ENCODE data around the gene TRIM71. TPM values are rescaled to one million over a fixed set of nuclear protein-coding genes. Genes with fewer than 3 reads are reported as not detected.
"Not testable (repeated sequence)": the region's sequence is repeated elsewhere in the genome, so short reads cannot be mapped to it uniquely, and the experiment has no call there.

Gene TRIM71
- total RNA-seq, 2 donors from 2014 or later, result not detected

DNA sequence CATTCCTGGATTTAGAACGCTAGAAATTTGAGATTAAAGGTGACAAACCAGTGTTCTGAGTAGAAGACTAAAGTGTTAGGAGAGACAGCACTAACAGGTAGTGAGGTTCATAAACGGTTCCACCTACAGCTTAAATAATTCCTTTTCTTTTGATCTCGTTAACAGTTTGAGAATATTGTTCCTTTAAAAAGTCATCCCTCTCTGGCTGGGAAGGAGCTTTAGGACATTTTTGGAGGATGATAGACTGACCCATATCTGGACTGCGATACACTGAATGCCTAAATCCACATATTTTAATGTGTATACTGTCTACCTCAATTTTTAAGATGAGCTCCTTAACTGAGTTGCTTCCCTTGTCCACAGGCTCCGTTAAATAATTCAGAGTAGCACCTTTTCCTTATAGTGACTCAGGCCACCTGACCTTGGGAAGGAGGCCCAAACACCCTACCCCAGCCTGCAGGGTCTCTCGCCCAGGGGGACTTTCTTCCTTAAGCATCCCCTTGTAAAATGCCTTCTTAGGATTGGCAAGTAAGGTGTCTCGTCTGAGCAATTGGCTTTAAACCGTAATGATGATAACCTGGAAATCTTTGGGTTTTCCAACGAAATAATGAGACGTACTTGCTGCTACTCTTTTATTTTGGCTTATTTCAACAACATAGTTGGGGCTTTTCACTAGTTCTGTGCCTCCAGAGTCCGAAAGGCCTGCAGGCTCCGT, 3.3 kb downstream of the TRIM71 start:
- H3K36me3 ChIP-seq, result no peaks in the 10 kb centered on the region
- TF ChIP-seq, protein P1, sequence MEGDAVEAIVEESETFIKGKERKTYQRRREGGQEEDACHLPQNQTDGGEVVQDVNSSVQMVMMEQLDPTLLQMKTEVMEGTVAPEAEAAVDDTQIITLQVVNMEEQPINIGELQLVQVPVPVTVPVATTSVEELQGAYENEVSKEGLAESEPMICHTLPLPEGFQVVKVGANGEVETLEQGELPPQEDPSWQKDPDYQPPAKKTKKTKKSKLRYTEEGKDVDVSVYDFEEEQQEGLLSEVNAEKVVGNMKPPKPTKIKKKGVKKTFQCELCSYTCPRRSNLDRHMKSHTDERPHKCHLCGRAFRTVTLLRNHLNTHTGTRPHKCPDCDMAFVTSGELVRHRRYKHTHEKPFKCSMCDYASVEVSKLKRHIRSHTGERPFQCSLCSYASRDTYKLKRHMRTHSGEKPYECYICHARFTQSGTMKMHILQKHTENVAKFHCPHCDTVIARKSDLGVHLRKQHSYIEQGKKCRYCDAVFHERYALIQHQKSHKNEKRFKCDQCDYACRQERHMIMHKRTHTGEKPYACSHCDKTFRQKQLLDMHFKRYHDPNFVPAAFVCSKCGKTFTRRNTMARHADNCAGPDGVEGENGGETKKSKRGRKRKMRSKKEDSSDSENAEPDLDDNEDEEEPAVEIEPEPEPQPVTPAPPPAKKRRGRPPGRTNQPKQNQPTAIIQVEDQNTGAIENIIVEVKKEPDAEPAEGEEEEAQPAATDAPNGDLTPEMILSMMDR (IDR thresholded peaks at IDR 0.05), result no peak

DNA sequence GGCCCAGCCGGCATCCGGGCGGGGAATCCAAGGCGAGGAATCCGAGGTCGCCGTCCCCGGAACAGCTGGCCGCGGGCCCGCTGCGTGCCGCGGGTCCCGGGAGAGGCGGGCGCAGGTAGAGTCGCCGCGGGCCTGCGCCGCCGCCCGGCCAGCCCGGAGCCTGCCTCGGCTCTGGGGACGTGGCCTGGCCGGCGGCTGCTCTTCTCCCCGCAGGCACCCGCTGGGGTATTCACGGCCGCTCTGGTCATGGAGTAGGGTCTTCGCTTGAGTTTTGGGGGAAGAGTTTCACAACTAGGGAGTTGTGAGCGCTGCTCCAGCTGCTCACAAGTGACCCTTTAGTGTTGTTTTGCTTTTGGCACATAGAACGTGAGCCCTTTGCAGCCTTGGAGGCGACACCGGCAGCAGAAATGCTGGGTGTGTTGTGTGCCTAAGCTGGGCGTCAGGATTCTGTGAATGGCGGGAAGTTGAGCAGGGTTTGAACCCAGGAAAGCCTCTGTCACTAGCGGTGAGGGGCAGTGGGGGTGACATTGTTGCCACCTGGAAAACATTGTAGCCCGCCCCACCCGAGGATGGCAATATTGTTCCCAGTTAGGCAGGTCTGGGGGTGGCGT, 4.0 kb downstream of the TRIM71 start:
- TF ChIP-seq, protein P1 (IDR thresholded peaks at IDR 0.05), result no peak
- Histone ChIP-seq H3K36me3 (no peaks in the 10 kb centered on the region), H3K27me3 (replicated peaks; ENCODE audit: insufficient read depth) (peaks cover 23% of the 10 kb centered on the region), H3K4me3 (peak overlapping the region; percentile 49), H3K27ac (no peak overlapping the region), H3K4me1 (ENCODE audit: control insufficient read depth in 1 of 2, low read depth in 2 of 2) (peaks cover 5 to 29% of the 10 kb centered on the region in 2 donors), H3K9me3 (no peaks in the 10 kb centered on the region)
- ATAC-seq (ENCODE audit: insufficient number of reproducible peaks, low FRiP score, low read depth) (no peak), DNase-seq (ENCODE audit: low spot score) (no peak)

More for the DNA sequence above, 3.3 kb downstream of the TRIM71 start:
- peaks cover 8 to 34% of the 10 kb centered on the region in 2 donors for H3K4me1 ChIP-seq (ENCODE audit: control insufficient read depth in 1 of 2, low read depth in 2 of 2)
- H3K27ac ChIP-seq, result no peak overlapping the region
- peaks cover 26% of the 10 kb centered on the region for H3K27me3 ChIP-seq (replicated peaks; ENCODE audit: insufficient read depth)
- no peaks in the 10 kb centered on the region for H3K9me3 ChIP-seq
- H3K4me3 ChIP-seq, result peak overlapping the region; percentile 49
- ATAC-seq (ENCODE audit: insufficient number of reproducible peaks, low FRiP score, low read depth) (no peak), DNase-seq (ENCODE audit: low spot score) (no peak)

DNA sequence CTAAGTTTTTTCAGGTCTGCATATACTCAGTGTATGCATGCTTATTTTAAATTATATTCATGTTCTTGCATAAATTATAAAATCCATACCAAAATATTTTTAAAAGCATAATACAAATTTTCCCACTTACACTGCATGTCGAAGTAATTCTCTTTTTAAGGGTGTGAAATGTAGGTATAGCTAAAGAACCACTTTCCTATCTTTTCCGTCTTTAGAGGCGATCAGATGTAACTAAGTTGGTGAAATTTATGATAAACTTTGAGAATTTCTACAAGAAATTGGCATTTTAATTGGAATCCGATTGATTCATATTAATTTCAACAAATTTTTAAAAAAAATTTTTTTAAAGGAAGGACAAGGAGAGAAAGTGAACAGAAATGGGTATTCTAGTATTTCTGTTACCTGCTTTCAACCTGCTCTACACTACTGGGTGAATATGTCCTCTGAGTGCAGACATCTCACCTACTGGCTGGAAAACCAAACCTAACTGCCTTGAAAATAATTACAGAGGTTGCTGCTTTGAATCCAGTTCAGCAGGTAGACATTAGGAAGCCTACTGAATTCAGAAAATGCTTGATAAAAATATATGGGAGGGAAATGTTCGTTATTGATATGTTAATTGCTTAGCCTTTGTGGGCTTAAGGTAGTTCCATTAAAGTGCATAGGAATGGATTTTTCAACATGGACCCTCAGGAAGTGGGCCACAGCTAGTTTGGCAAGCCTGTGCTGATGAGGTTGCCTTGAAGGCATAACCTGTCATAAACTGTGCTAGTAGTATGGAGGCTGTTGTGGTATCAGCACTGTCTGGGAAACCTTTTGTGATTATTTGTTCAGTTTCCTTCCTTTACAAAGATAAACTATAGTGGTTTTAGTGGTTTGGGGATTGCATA, 5.1 kb downstream of the TRIM71 start:
- TF ChIP-seq, protein P1 (IDR thresholded peaks at IDR 0.05), result no peak
- H3K4me3 ChIP-seq, result no peak overlapping the region
- H3K27me3 ChIP-seq (replicated peaks; ENCODE audit: insufficient read depth), result peaks cover 15% of the 10 kb centered on the region
- ATAC-seq (ENCODE audit: insufficient number of reproducible peaks, low FRiP score, low read depth), result no peak
- no peak for DNase-seq (ENCODE audit: low spot score)
- H3K9me3 ChIP-seq, result no peaks in the 10 kb centered on the region
- no peak overlapping the region for H3K27ac ChIP-seq
- H3K36me3 ChIP-seq, result no peaks in the 10 kb centered on the region
- peaks cover 0 to 19% of the 10 kb centered on the region in 2 donors for H3K4me1 ChIP-seq (ENCODE audit: control insufficient read depth in 1 of 2, low read depth in 2 of 2)

DNA sequence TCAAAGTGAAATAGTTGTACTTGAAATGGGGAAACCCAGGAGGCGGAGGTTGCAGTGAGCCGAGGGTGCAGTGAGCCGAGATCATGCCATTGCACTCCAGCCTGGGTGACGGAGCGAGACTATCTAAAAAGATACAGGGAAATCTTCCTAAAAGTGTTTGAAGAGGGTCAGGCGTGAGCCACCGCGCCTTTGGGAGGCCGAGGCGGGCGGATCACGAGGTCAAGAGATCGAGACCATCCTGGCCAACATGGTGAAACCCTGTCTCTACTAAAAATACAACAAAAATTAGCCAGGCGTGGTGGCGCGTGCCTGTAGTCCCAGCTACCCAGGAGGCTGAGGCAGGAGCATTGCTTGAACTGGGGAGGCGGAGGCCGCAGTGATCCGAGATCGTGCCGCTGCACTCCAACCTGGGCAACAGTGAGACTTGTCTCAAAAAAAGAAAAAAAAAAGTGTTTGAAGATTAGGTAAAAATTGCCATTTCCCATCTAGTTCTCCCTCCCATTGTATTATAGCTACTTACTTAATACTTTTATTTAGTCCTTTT, 5.9 kb downstream of the TRIM71 start:
- peaks cover 13% of the 10 kb centered on the region for H3K27me3 ChIP-seq (replicated peaks; ENCODE audit: insufficient read depth)
- not testable (repeated sequence) for H3K36me3 ChIP-seq; H3K9me3 ChIP-seq; ATAC-seq (ENCODE audit: insufficient number of reproducible peaks, low FRiP score, low read depth); H3K27ac ChIP-seq; DNase-seq (ENCODE audit: low spot score); H3K4me3 ChIP-seq
- H3K4me1 ChIP-seq (ENCODE audit: control insufficient read depth in 1 of 2, low read depth in 2 of 2), result peaks cover 0 to 11% of the 10 kb centered on the region in 2 donors

DNA sequence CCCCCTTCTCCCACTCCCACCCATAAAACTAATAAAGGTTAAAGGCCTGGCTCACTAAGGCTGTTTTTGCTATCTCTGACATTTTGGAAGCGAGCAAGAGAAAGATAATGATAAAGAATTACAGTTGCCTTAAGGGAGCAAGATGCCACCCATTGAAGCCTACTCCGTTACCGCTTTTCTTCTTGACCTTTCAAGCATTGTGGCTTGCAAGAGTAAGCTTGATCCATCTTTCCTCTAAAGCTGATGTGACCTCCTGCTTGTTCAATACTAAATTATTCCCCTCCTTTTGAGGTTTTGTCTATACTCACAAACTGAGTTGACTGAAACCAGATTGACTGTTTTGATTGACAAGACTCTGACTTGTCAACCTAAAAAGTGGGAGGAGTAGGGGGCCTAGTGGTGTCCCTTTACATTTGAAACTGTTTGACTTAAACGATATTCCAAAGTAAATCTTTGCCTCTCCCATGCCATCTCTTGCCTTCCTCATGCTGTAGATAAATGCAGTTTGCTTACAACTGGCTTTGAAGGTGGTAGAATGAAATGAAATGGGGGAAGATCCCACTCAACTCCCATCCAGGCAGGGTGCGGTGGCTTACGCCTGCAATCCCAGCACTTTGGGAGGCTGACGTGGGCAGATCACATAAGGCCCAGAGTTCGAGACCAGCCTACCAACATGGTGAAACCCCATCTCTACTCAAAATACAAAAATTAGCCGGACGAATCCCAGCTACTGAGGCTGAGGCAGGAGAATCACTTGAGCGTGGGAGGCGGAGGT, 8.0 kb downstream of the TRIM71 start:
- Histone ChIP-seq H3K27ac (no peak overlapping the region), H3K4me1 (ENCODE audit: control insufficient read depth in 1 of 2, low read depth in 2 of 2) (peaks cover 0 to 8% of the 10 kb centered on the region in 2 donors), H3K27me3 (replicated peaks; ENCODE audit: insufficient read depth) (no peaks in the 10 kb centered on the region), H3K4me3 (no peak overlapping the region), H3K36me3 (no peaks in the 10 kb centered on the region), H3K9me3 (no peaks in the 10 kb centered on the region)
- TF ChIP-seq, protein P1 (IDR thresholded peaks at IDR 0.05), result no peak
- DNase-seq (ENCODE audit: low spot score), result no peak
- no peak for ATAC-seq (ENCODE audit: insufficient number of reproducible peaks, low FRiP score, low read depth)
